GM19351 (cell line): ENCODE data around the gene ZMYM2.

Experiments
- ATAC-seq: cut with Tn5 transposase; IDR thresholded peaks from one replicate; pipeline ENCODE4 v1.9.1; 2021; ENCODE audit warnings: mild to moderate bottlenecking, moderate library complexity; ENCODE audit not compliant: unreplicated experiment

The ZMYM2 gene

GRCh38 chr13:20043207-20043925 is 84.8 kb downstream of the ZMYM2 start:
- no peak for ATAC-seq

DNA sequence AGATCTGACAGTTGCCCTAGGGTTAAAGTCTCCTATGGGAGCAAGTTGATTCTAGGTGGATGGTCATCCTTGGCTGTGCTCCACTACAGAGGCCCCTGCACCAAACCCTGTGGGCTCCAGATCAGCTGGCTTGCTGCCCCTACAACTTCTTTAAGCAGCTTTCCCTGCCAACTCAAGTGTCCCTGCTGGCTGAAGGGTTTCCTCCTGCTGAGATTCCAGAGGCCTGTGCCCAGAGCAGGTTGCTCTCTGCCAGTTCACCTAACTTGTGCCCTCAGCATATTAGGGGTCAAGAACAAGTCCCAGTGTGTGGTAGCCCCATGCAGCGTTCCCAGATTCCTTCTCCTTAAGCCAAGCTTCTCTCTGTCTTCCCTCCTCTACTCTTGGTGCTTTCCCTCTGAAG is 85.6 kb downstream of the ZMYM2 start:
- ATAC-seq, result no peak

- no peak for ATAC-seq
Measured at GRCh38 chr13:20045950-20046548, 87.5 kb downstream of the ZMYM2 start.

GRCh38 chr13:20049558-20050473 is 91.3 kb downstream of the ZMYM2 start:
- no peak for ATAC-seq

DNA sequence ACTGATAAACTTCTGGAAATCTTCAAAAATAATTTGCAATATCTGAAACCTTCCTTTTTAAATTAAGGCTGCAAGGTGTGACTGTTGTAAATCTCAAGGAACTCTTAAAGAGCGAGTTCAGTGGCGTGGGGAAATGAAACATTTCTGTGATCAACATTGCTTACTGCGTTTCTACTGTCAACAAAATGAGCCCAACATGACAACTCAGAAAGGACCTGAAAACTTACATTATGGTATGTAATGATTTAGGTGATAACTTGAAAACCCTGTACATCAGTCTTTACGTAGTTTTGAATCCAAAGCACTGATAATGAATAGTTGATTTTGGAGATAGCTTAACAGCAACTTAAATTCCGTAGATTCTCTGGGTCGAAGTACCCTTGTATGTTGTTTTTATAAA is 92.8 kb downstream of the ZMYM2 start:
- no peak for ATAC-seq

- ATAC-seq, result no peak
Measured at GRCh38 chr13:20053016-20053415, 94.5 kb downstream of the ZMYM2 start.

DNA sequence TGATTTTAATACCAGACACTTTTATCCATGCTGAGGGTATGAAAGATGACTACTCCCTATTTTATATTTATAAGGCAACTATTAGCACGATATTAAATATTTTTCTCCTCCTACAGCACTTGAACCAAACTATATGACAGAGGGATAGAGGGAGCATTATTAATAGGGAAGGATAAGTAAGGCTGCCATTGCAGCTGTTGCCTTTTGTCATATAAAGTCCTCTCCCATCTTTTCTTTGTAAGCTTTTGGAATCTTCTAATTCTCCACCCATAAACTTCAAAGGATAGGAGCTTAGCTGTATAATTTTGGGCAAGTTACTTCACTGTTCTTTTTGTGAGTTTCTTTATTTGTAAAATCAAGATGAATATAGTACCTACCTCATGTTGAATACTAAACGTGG is 95.4 kb downstream of the ZMYM2 start:
- no peak for ATAC-seq

- ATAC-seq, result no peak
Measured at GRCh38 chr13:20054586-20054985, 96.1 kb downstream of the ZMYM2 start.

GRCh38 chr13:20057214-20057613 is 98.7 kb downstream of the ZMYM2 start:
- no peak for ATAC-seq

- ATAC-seq, result no peak
Measured at GRCh38 chr13:20057963-20058362, 99.4 kb downstream of the ZMYM2 start.

DNA sequence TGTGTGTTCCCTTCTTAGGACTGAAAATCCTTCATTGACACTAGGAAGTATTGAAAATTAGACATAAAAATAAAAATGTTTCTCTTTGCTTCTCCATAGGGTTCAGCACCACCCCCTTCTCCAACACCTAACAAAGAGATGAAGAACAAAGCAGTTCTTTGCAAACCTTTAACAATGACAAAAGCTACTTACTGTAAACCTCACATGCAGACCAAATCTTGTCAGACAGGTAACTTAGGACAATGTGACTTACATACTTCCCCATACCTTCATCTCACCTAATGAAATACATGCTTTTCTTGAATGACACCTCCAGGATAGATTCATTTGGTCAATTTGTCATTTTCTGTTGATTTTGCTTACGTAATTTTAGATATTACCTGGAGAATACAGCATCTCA is 99.9 kb downstream of the ZMYM2 start:
- ATAC-seq, result no peak

GRCh38 chr13:20064128-20064527 is 105.6 kb downstream of the ZMYM2 start:
- no peak for ATAC-seq

- no peak for ATAC-seq
Measured at GRCh38 chr13:20065516-20065915, 107.0 kb downstream of the ZMYM2 start.

- no peak for ATAC-seq
Measured at GRCh38 chr13:20069956-20070355, 111.4 kb downstream of the ZMYM2 start.

DNA sequence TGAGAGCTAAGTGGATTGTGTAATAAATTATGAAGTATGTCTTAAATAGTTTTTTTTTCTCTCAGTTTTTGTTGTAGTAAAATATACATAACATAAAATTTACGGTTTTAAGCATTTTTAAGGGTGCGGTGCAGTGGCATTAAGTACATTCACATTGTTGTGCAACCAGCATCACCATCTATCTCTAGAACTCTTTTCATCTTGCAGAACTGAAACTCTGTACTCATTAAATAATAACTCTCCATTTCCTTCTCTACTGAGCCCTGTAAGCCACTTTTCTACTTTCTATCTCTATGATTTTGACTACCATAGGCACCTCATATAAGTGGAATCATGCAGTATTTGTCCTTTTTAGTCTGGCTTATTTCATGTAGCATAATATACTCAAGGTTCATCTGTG is 115.2 kb downstream of the ZMYM2 start:
- ATAC-seq, result peak; percentile 75

- ATAC-seq, result no peak
Measured at GRCh38 chr13:20074966-20075365, 116.4 kb downstream of the ZMYM2 start.

DNA sequence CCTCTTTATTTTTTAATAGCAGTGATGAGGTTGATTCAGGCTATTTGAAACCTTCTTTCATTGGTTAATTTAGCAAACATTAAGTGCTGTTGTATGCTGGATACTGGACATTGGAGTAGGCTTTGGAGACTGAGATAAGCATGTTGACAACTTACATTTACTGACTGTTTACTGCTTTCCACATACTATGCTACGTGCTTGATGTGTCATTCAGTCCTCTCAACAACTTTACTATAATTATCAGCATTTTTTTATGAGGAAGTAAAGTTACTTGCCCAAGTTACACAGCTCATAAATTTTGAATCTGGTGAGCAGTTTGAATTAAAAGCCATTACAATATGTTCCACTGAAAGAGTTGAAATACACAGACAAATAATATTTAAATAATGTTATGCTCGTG is 118.6 kb downstream of the ZMYM2 start:
- ATAC-seq, result no peak

DNA sequence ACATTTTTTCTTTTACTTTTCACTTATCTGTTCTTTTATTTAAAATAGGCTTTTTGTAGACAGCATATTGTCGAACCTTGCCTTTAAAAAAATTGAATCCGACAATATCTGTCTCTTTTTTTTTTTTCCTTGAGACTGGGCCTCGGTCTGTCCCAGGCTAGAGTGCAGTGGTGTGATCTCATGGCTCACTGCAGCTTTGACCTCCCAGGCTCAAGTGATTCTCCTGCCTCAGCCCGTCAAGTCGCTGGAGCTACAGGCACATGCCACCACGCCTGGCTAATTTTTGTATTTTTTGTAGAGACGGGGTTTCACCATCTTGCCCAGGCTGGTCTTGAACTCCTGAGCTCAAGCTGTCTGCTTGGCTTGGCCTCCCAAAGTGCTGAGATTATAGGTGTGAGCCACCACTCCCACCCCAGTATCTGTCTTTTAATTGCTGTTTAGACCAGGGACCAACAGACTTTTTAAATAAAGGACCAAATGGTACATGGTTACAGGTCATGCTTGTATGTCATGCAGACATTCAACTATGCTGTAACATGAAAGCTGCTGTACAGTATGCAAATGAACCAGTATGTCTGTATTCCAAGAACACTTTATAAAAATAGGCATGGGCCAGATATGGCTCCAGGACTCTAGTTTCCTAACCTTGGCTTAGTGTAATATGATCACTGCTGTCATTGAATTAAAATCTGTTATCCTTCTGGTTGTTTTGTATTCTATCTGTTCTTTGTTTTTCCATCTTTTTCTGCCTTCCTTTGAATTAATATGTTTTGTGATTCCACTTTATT is 122.0 kb downstream of the ZMYM2 start:
- no peak for ATAC-seq

DNA sequence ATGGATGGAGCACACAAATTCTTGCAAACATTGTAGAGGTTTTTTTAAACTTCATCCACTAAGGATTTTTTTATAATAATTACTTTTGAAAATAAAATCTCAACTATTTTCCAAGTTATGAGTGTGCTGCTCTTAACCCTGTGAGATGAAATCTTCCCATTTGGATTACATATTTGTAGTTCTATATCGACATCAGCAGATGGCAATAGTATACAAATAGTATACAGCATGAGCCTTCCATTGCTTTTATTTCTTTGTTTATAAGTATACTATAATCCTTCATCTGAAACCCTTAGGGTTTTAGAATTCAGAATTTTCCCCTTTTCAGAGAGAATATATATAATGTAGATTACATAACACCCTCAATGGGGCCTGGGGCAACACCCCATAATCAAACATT is 131.8 kb downstream of the ZMYM2 start:
- no peak for ATAC-seq

- ATAC-seq, result no peak
Measured at GRCh38 chr13:20093951-20094350, 135.4 kb downstream of the ZMYM2 start.

GRCh38 chr13:20099319-20099718 is 140.8 kb downstream of the ZMYM2 start:
- no peak for ATAC-seq
